ENCODE measurements around the gene RNF130. TPM values are rescaled to one million over a fixed set of nuclear protein-coding genes. Genes with fewer than 3 reads are reported as not detected.

The RNF130 gene
- total RNA-seq, 1 donor from 2014 or later = 67.3 TPM

DNA sequence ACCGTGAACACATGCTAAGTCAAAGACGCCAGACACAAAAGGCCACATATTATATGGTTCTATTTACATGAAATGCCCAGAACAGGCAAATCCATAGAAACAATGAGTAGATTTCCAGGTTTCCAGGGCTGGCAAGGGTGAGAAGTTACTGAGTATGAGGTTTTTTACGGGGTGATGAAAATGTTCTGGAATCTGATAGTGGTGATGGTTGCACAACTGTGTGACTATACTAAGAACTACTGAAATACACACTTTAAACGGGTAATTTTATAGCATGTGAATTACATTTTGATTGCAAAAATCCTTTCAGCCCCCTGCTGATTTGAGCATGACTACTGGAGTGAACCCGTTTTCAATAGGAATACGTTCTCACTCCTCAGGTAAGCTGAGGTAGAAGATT lies 117.1 kb downstream of the RNF130 start:
- no peak overlapping the region for H3K4me3 Mint-ChIP-seq (ENCODE audit: unreplicated experiment)
- no peak for DNase-seq (ENCODE audit: low spot score)
- H3K27me3 Mint-ChIP-seq (ENCODE audit: unreplicated experiment) = peaks cover 1% of the 10 kb centered on the region
- peaks cover 13% of the 10 kb centered on the region for H3K36me3 Mint-ChIP-seq (ENCODE audit: low read depth, unreplicated experiment)
- H3K27ac Mint-ChIP-seq (ENCODE audit: unreplicated experiment) = no peak overlapping the region
- no peaks in the 10 kb centered on the region for H3K9me3 Mint-ChIP-seq (ENCODE audit: unreplicated experiment)
- H3K4me1 Mint-ChIP-seq (ENCODE audit: unreplicated experiment) = no peaks in the 10 kb centered on the region
- no peak for TF ChIP-seq CTCF (IDR thresholded peaks at IDR 0.05; ENCODE audit: unreplicated experiment)

DNA sequence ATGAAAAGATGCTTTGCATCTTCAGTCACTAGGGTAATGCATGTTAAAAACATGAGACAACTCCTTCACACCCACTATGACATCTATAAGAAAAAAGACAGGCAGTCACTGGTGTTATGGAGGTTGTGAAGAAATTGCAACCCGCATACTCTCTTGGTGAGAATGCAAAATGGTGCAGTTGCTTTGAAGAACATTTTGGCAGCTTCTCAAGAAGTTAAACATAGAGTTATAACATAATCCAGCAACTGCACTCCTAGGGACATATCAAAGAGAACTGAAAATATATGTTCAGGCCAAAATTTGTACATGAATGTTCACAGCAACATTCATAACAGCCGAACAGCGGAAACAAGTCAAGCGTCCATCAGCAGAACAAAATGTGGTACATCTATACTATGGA lies 117.6 kb downstream of the RNF130 start:
- Mint-ChIP-seq H3K9me3 (ENCODE audit: unreplicated experiment) (no peaks in the 10 kb centered on the region), H3K36me3 (ENCODE audit: low read depth, unreplicated experiment) (peaks cover 13% of the 10 kb centered on the region), H3K27me3 (ENCODE audit: unreplicated experiment) (peaks cover 1% of the 10 kb centered on the region), H3K4me3 (ENCODE audit: unreplicated experiment) (no peak overlapping the region), H3K27ac (ENCODE audit: unreplicated experiment) (no peak overlapping the region), H3K4me1 (ENCODE audit: unreplicated experiment) (no peaks in the 10 kb centered on the region)
- TF ChIP-seq CTCF (IDR thresholded peaks at IDR 0.05; ENCODE audit: unreplicated experiment) = no peak
- no peak for DNase-seq (ENCODE audit: low spot score)

- DNase-seq (ENCODE audit: low spot score) = no peak
- H3K27ac Mint-ChIP-seq (ENCODE audit: unreplicated experiment) = no peak overlapping the region
- no peak overlapping the region for H3K4me3 Mint-ChIP-seq (ENCODE audit: unreplicated experiment)
- H3K4me1 Mint-ChIP-seq (ENCODE audit: unreplicated experiment) = no peaks in the 10 kb centered on the region
- no peaks in the 10 kb centered on the region for H3K27me3 Mint-ChIP-seq (ENCODE audit: unreplicated experiment)
- no peak for TF ChIP-seq CTCF (IDR thresholded peaks at IDR 0.05; ENCODE audit: unreplicated experiment)
- no peaks in the 10 kb centered on the region for H3K36me3 Mint-ChIP-seq (ENCODE audit: low read depth, unreplicated experiment)
- no peaks in the 10 kb centered on the region for H3K9me3 Mint-ChIP-seq (ENCODE audit: unreplicated experiment)
These were observed 134.4 kb downstream of the RNF130 start for GRCh38 chr5:179936976-179937681.

DNA sequence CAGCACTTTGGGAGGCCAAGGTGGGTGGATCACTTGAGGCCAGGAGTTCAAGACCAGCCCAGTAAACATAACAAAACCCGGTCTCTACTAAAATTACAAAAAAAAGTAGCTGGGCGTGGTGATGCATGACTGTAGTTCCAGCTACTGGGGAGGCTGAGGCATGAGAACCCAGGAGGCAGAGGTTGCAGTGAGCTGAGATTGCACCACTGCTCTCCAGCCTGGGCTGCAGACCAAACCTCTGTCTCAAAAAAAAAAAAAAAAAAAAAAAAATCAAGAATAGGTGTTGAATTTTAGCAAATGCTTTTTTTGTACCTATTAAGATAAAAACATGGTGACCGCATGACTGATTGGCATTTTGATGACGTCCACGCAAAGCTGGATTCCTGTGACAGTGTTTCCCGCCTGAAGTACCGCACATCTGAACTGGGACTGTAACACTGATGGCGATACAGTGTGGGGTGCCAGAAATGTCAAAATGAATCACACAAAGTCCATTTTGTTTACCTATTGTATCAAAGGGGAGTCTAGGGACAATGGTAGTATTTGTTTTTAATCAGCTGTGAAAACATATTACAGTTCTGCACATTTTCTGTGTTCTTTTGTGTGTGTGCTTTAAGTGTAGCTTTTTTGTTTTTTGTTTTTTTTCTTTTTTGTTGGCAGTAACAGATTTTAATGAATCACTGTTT lies 140.6 kb downstream of the RNF130 start:
- DNase-seq (ENCODE audit: low spot score) = no peak
- no peaks in the 10 kb centered on the region for H3K4me1 Mint-ChIP-seq (ENCODE audit: unreplicated experiment)
- TF ChIP-seq CTCF (IDR thresholded peaks at IDR 0.05; ENCODE audit: unreplicated experiment) = no peak
- H3K27ac Mint-ChIP-seq (ENCODE audit: unreplicated experiment) = no peak overlapping the region
- H3K4me3 Mint-ChIP-seq (ENCODE audit: unreplicated experiment) = no peak overlapping the region
- no peaks in the 10 kb centered on the region for H3K36me3 Mint-ChIP-seq (ENCODE audit: low read depth, unreplicated experiment)
- no peaks in the 10 kb centered on the region for H3K27me3 Mint-ChIP-seq (ENCODE audit: unreplicated experiment)
- H3K9me3 Mint-ChIP-seq (ENCODE audit: unreplicated experiment) = no peaks in the 10 kb centered on the region

- H3K27me3 Mint-ChIP-seq (ENCODE audit: unreplicated experiment) = no peaks in the 10 kb centered on the region
- TF ChIP-seq CTCF (IDR thresholded peaks at IDR 0.05; ENCODE audit: unreplicated experiment) = no peak
- no peak for DNase-seq (ENCODE audit: low spot score)
- no peak overlapping the region for H3K27ac Mint-ChIP-seq (ENCODE audit: unreplicated experiment)
- H3K9me3 Mint-ChIP-seq (ENCODE audit: unreplicated experiment) = no peaks in the 10 kb centered on the region
- peaks cover 2% of the 10 kb centered on the region for H3K4me1 Mint-ChIP-seq (ENCODE audit: unreplicated experiment)
- no peaks in the 10 kb centered on the region for H3K36me3 Mint-ChIP-seq (ENCODE audit: low read depth, unreplicated experiment)
- peak overlapping the region; percentile 56 for H3K4me3 Mint-ChIP-seq (ENCODE audit: unreplicated experiment)
These were observed 143.7 kb downstream of the RNF130 start for GRCh38 chr5:179927824-179928223.
